ENCODE results near the gene AHCYL2.
"Not testable (repeated sequence)": the region's sequence is repeated elsewhere in the genome, so short reads cannot be mapped to it uniquely, and the experiment has no call there.

The AHCYL2 gene

GRCh38 chr7:129431911-129432643 lies 207.2 kb downstream of the AHCYL2 start:
- no peak for DNase-seq

DNA sequence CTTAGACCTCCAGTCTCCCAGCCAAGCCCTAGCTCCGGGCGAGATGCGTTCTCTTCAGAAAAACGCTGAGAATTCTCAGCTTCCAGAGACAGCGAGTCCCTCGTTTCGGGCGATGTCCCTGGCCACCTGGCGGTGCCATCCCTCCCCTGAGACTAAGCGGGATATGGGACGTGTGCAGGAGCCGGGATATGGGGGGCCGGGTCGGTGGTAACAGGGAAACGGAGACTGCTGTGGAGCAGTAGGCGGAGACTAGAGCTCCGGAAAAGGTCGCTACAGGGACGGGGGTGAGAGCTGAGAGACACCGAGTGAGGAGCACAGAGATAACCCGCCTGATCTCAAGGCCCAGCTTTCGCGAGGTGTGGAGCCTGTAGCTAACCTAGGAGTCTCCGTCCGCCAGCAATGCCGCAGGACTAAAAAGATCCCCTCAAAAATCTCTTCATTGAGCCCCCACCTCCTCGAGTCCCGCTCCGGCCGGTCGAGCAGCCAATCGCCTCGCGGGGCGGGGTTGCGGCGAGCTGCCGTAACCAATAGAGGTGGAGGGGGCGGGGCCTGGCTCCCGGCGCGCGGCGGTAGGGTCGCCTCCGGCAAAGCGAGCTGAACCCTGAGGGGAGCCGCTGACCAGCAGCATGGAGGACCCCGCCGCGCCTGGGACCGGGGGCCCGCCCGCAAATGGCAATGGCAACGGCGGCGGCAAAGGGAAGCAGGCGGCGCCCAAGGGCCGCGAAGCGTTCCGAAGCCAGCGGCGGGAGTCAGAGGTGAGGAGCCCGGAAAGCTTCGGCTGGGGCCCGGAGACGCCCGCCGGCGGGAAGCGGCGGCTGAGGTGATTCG lies 209.2 kb downstream of the AHCYL2 start, which contains the start of gene STRIP2:
Gene STRIP2, plus strand, starts transcription at position 586 of the 828 bp plus-strand sequence. Its CDS starts 41 bp downstream, at position 627.
- DNase-seq, result peak; percentile 62 to 80

DNA sequence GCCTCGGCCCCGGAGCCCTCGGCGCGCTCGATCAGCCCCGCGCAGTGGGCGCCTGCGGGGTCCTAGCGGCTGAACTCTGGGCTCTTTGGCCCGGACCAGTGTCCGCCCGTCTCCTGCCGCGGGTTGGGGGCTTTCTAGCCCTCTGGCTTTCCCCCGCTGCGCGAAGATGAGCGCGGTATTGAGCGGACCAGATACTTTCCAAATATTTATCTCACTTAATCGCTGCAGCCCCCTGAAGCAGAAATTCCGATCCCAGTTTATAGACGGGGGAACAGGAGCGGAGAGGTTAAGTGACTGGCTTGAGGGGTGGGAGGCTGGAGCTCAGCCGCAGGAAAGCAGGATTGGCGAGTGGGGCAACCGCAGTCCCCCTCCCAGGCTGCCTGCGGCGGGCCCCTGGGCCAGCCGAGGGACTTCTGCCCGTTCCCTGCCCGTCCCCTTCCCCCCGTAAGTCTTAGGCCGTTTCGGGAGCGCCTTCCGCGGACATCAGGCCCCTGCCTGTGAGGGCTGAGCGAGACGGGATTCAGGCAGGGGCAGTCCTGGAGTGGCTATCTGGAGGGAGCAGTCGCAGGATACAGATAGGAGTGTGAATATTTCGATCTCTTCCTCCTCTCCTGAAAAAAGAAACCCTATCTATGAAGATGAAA lies 210.0 kb downstream of the AHCYL2 start:
- DNase-seq, result no peak

GRCh38 chr7:129435414-129435829 lies 210.6 kb downstream of the AHCYL2 start:
- no peak for DNase-seq

- DNase-seq, result no peak
Observed at GRCh38 chr7:129436335-129436923, 211.6 kb downstream of the AHCYL2 start.

GRCh38 chr7:129437190-129437589 lies 212.4 kb downstream of the AHCYL2 start:
- no peak for DNase-seq

DNA sequence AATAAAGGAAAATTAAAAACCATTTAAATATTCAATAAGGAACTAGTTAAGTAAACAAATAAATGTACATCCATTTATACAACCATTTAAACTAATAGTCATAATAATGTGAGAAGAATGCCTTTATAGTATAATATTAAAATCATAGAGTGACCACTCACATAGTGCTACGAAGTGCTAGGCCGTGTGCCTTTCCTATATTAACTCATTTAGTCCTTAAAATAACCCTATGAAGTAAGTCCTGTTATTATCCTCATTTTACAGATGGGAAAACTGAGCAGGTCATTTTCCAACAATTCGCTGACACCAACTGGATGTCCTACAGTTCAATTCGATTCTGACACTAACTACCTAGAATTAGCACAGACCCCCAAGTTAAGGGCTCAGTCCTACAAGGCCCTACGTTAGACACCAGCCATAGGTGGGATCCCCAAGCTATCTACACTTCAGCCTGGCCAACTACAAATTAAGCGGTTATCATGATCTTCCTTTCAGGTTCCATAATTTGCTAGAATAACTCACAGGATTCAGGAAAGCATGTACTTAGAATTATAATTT lies 213.5 kb downstream of the AHCYL2 start:
- DNase-seq, result no peak

- peak; percentile 65 to 74 for DNase-seq
Observed at GRCh38 chr7:129438839-129439651, 214.2 kb downstream of the AHCYL2 start.

- no peak for DNase-seq
Observed at GRCh38 chr7:129439963-129440625, 215.3 kb downstream of the AHCYL2 start.

GRCh38 chr7:129443612-129444011 lies 218.8 kb downstream of the AHCYL2 start:
- DNase-seq, result no peak

DNA sequence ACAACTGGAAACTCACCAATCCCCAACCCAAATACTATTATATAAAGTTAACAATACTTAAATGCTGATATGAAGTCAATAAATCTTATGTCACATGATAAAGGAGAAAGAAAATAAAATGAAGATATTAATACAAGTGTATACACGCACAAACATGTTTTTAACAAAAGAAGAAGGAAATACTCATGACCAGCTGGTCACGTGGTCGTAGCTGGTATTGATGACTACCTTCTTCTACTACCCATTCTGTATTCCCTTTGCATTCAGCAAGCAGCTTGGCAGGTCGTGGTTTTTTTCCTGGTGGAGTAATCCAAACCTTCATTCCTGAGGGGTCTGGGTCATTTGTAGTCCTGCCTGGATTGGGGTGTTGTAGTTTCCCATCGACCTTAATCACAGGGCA lies 219.9 kb downstream of the AHCYL2 start:
- not testable (repeated sequence) for DNase-seq

DNA sequence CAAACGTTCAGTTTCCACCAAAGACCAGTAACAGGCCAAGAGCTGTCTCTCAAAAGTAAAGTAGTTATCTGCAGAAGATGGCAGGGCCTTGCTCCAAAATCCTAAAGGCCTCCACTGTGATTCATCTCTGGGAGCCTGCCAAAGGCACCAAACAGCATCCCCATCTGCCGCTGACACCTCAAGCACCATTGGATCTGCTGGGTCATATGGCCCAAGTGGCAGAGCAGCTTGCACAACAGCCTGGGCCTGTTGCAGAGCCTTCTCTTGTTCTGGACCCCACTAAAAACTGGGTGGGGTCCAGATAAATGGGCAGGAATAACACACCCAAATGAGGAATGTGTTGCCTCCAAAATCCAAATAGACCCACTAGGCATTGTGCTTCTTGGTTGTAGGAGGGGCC lies 222.1 kb downstream of the AHCYL2 start:
- not testable (repeated sequence) for DNase-seq

- DNase-seq, result not testable (repeated sequence)
Observed at GRCh38 chr7:129447445-129447844, 222.6 kb downstream of the AHCYL2 start.

GRCh38 chr7:129448608-129449007 lies 223.8 kb downstream of the AHCYL2 start:
- DNase-seq, result not testable (repeated sequence)

DNA sequence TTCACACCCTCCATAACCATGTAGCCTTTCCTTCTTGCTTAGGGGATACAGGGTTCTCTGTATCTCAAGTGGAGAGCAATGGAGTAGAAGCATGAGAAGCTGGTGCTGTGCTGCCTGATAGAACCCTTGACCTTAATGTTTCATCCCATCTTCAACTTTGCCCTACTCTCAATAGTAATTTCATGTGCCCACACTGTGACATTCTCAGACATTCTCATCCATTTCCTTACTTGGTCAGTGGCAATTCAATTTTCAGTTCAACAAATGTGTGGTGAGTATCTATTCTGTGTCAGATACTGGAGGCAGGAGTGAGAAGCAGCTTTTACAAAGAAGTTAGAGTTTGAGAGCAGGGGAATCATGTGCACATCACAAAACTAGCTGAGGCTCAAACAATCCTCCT lies 225.5 kb downstream of the AHCYL2 start:
- DNase-seq, result no peak

- no peak for DNase-seq
Observed at GRCh38 chr7:129452589-129453231, 227.9 kb downstream of the AHCYL2 start.

- DNase-seq, result no peak
Observed at GRCh38 chr7:129453510-129454248, 228.8 kb downstream of the AHCYL2 start.

GRCh38 chr7:129454249-129454551 lies 229.4 kb downstream of the AHCYL2 start:
- no peak for DNase-seq

DNA sequence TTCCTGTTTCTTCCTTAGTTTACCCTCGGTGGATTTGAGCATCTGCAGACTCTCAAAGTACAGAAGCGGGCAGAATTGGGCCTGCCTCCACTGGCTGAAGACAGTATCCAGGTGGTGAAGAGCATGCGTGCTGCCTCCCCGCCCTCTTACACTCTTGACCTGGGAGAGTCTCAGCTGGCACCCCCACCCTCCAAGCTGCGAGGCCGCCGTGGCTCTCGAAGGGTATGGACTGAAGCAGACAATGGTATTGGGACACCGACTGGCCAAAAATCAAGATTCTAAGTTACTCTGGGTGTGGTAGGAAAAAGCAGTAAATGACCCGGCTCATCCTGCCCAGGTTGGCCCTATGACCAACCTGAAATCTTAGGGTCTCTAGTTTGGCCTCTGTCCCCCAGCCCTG lies 231.6 kb downstream of the AHCYL2 start:
- DNase-seq, result no peak

DNA sequence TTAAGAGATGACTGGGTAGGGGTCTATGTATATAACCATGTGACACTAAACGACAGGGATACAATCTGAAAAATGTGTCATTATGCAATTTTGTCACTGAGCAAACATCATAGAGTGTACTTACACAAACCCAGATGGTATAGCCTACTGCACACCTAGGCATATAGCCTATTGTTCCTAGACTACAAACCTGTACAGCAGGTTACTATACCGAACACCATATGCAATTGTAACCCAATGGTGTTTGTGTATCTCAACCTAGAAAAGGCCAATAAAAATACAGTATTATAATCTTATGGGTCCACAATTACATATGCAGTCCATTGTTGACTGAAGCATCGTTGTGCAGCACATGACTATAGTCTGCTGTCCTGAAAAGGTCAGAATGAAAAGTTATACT lies 232.3 kb downstream of the AHCYL2 start:
- DNase-seq, result no peak
